GM08714 (cell line): ENCODE data around the gene FAM149A.
A peak's percentile ranks its signal among the peaks of the same experiment; 100 is the strongest.

Experiments
- H3K4me3 ChIP-seq: fragments of 200-500 bp; sonication (Bioruptor generic); 2 replicates; pipeline ENCODE4 v1.5.1; 2014; ENCODE audit warnings: mild to moderate bottlenecking, low read length, inconsistent platforms
- ZNF274 ChIP-seq: IDR thresholded peaks from 2 replicates; pipeline ENCODE4 v1.6.1; 2012; ENCODE audit warnings: mild to moderate bottlenecking, low read depth, low read length

Gene FAM149A

DNA sequence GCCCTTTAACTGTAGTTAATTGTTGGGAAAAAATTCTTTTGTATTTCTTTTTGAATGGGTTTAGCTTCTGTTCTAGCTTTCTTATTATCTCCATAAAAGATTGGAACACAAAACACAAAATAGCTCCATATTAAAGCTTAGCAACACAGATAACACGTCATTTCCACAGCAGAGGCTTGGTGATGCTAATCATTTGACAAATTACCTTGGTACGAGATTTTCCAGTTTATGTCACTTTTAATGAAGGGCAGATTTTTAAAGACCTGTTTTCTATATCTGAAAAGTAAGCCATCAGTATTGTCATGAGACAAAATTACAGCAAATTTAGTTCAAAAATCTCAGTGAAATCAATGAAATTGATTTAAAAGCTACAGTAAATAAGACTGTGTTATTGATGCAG lies 27.4 kb downstream of the FAM149A start:
- TF ChIP-seq ZNF274 = no peak
- no peak overlapping the region for H3K4me3 ChIP-seq

DNA sequence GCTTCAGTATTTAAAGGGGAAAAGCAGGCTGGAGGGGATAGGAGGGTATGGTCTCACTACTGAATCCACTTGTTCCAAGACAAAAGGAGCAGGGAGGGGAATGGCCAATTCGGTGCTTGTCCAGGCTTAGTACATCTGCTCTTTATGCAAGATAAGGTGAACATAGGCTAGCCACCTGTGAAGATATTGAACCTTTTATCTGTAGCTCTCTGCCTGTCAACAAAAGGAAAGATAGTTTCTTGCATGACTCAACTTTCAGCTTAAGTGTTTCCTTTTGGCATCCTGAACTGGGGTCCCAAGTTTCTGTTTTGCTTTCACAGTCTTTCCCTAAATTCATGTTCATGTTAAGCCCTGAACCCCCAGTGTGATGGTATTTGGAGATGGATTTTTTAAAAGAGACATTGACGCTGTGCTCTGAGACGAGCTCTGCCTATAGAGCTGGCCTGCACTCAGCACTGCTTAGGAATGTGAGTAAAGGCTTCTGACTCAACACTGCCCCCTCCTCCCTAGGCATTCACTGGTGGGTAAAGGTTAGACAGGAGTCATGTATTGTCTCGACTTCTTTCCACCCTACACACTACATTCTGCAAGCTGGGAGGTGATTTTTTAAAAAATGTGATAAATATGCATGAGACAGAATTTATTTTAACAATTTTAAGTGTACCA lies 28.2 kb downstream of the FAM149A start:
- H3K4me3 ChIP-seq = no peak overlapping the region
- no peak for TF ChIP-seq ZNF274

DNA sequence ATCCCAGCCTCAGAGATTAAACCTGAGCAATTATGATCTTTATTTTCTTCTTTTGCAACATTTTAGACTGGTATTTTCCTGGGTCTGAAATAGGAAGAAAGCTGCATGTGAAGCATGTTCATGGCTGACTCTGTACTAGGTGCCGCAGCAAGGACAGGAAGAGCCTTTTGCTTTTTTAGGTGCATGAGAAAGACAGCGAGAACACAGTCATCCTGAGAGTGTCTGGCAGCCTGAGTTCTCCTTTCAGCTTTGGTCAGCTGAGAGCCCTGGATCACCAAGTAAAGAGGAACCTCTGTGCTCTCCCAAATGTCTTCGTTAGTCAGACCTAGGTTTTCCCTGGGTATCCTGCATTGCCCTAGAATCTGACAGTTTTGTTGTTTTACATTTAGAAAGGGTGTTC lies 29.8 kb downstream of the FAM149A start:
- H3K4me3 ChIP-seq = no peak overlapping the region
- no peak for TF ChIP-seq ZNF274

DNA sequence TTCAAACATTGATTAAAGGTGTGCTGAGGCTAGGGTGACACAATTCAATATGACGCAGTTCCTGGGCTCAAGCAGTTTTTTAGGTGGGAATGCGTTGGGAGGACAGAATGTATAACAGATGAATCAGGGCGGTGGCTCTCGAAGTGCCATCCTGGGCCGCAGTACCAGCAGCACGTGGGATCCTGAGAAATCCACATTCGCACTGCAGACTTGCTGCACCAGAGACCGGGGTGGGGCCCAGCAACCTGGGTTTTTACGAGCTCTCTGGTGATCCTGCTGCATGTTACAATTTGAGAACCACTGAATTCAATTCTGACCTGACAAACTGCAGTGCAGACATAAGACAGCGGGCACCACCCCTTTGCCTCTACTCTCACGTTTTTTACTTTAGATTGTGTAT lies 30.4 kb downstream of the FAM149A start:
- no peak overlapping the region for H3K4me3 ChIP-seq
- TF ChIP-seq ZNF274 = no peak

DNA sequence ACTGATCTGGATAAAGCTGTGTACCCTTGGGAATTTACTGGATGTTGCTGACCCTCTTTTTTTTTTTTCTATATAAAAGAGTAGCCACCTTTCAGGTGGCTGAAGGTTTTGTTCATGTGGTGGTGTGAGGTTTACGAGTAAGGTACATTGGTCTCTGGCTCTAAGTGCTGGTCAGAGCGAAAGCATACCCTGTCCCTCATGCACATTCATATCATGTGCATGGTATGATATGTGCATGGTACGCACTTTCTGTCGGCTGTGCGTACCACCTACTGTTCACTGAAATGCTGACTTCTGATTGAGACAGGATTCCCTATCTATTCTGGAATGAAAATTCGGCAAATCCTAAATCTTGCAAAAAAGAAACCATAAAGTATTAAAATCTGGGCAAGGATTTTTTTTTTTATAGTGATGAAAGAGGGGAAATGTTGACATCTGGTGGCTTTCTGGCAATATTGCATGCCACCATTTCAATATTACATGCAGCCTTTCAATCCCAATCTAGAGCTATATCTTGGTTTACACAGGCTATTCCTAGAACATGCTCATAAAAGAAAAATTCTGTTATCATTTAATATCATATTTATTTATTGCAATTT lies 32.8 kb downstream of the FAM149A start:
- H3K4me3 ChIP-seq = no peak overlapping the region
- TF ChIP-seq ZNF274 = no peak

DNA sequence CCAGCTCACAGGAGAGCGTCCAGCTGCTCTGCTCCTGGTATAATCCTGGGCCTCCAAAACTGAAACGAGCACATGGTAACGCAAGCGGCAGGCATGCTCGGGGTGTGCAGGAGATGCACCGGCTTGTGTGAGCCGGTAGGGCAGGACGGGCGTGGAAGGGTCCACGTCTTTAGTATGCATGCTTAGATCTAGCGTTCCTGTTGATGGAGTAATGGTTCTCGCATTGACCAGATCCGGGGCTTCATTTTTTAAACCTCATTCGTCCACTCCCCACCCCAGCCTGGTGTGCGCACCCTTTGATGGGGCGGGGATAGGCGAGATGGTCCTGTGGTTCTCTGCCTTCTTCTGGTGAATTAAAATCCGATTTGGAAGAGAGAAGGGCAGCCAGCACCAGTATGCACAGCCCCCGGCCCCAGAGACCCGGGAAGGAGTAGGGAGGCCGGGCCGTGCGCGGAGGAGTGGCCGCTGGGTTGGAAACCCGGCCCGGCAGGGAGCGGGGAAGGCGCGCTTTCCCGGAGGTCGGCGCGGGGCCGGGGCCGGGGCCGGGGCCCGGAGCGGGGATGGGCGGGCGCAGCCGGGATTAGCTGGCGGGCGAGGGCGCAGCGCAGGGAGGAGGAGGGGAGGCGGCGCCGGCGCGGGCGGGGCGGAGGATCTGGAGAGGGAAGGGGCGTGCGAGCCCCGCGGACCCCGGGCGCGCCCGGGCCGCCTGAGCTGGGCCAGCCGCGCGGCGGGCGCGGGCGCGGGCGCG lies 39.9 kb downstream of the FAM149A start:
- no peak for TF ChIP-seq ZNF274
- H3K4me3 ChIP-seq = peak overlapping the region; percentile 61; the same call in 1 of the 2 replicates

DNA sequence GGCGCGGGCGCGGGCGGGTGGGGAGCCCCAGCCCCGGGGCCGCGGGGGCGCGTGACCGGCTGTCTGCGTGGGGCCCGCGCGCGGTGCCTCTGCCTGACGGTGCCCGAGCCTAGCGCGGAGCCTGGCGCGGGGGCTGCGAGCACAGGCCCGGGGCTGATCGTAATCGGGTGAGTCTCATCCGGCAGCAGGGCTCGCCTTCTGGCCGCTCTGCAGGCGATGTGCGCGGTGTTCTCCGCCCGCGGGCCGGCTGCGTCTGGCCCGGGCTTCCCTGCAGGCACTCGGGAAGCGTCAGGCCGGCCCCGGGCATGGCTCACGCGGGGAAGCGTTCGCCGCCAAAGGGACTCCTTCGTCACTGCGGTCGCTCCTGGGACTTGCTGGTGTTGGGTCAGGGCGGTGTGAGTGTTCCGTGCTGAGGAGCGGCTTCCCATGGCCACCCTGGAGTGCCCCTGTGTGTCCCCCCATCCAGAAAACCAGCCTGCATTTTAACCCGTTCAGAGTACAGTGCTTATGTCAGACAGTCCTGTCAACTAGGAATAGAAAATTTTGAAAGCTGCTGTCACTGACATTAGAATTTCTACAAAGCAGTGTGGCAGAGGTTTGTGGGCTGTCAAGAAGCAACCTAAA lies 40.6 kb downstream of the FAM149A start:
- H3K4me3 ChIP-seq = peak overlapping the region; percentile 55; the same call in 1 of the 2 replicates
- TF ChIP-seq ZNF274 = no peak

DNA sequence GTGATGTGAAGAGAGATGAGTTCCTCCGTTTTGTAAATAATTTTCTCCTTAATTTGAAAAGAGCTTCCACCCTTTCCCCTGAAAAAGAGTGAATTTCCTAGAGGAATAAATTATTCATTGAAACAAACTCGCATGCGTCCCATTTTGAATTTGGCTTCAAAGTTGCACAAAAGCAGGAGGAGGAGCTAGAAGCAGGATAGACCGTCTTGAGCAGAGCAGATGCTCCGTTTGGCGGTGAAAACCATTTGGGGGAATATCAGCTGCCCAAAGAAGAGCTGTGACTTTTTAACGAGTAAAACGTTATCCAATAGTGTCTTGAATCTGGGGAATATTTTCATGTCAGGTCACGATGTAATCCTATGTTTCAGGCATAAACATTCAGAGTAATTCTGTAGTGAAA lies 42.0 kb downstream of the FAM149A start:
- H3K4me3 ChIP-seq = no peak overlapping the region
- no peak for TF ChIP-seq ZNF274

DNA sequence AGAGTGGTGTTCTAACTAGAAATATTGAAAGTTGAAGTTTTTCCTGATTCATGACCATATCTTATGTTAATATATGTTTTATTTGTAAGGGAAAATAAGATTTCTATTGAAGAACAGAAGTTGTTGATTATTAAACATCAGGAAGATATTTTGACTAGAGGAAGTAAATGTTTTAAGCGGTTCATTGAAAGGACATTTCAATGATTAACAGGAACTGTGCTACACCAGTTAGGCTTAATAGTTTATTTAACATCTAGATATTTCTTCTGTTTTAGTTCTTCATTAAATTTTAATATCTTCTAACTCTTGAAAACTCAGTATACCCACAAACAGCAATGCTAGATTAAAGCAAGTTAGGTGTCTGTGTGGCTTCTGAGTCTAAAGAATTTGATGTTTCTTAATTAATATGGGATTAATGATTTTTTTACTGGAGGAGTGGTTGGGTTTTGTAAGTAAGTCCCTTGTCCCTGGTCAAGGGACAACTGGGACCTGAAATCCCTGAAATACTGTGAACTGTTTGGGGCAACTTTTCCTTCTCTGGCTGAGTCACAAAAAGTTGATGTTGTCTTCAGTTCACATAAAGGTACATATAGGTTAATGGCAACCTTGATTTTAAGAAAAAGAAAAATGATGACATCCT lies 44.0 kb downstream of the FAM149A start:
- H3K4me3 ChIP-seq = no peak overlapping the region
- no peak for TF ChIP-seq ZNF274

DNA sequence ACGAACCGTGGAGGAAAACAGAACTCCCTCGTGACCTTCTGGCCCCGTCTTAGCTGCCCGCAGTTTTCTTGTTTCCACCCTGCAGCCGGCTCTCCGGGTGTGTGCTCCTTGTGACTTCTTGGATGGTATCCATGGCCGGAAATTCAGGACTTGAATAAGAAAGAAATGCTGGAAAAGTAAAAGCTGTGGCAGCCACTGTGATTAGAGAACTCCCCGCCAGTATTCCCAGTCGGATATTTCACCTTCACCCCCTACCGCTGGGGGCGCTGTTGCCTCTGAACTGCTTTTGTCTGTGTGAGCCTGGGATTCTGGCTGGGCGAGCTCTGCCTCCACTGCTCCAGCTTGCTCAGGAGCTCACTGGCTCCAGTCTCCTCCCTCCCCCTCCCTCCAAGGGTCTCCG lies 45.4 kb downstream of the FAM149A start:
- TF ChIP-seq ZNF274 = no peak
- H3K4me3 ChIP-seq = no peak overlapping the region

DNA sequence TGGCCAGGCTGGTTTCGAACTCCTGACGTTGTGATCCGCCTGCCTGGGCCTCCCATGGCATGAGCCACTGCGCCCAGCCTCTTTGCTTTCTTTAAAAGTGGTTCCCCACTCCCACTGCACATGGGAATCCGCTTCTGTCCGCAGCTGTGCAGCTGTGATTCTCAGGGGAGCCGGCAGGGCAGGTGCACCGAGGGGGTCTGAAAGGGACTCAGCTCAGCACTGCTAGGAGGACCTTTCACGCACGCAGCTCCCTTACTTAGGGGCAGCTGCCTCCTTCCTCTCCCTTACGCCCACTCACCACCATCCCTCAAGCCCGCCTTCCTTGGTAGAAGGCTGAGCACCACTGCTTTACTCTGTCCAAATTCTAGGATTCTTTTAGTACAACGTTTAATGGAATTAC lies 46.4 kb downstream of the FAM149A start:
- TF ChIP-seq ZNF274 = no peak
- H3K4me3 ChIP-seq = no peak overlapping the region

DNA sequence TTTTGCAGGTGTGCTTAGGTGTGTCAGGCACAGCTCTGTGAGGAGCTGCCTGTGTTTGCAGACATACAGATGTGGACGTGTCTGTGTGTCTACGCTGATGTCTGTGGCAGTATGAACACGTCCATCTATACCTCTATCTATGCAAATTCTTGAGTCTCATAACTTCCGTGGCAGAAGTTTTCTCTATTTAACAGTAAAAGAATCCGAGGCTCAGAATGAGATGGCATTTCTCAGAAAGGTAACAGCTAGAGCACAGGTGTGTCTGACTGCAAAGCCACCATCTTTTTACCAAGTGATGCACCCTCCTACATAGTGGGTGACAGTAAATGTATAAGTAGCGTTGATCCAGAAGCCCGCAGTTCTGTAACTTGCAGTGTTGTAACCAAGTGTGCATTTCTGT lies 47.0 kb downstream of the FAM149A start:
- no peak overlapping the region for H3K4me3 ChIP-seq
- TF ChIP-seq ZNF274 = no peak

DNA sequence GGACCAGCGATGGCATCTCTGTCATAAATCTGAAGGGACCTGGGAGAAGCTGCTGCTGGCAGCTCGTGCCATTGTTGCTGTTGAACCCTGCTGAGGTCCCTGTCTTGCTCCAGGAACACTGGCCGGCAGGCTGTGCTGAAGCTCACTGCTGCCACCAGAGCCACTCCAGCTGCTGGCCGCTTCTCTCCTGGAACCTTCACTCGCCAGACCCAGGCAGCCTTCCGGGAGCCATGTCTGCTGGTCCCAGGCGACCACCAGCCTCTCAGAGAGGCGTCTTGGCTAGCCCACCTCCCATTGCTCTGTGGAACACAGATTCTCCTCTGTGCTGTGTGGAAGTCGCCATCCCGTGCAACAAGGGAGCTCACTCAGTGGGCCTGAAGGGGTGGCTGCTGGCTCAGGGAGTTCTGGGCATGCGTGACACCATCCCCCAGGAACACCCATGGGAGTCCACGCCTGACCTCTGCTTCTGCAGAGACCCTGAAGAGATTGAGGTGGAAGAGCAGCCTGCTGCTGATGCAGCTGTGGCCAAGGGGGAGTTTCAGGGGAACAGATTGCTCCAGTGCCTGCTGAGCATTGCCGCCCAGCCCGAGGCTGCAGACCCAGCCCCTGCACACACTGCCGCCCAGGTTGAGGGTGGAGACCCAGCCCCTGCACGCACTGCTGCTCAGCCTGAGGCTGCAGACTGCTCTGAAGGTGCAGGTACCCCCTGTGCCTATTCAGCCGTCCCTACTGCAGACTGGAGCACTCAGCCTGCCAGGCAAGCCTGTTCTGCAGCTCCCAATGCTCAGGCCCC lies 53.7 kb downstream of the FAM149A start:
- no peak for TF ChIP-seq ZNF274
- no peak overlapping the region for H3K4me3 ChIP-seq
